Measurements from ENCODE around the gene ZNF674. TPM values are rescaled to one million over a fixed set of nuclear protein-coding genes. Genes with fewer than 3 reads are reported as not detected.
"Not testable (repeated sequence)": the region's sequence is repeated elsewhere in the genome, so short reads cannot be mapped to it uniquely, and the experiment has no call there.

Gene ZNF674
- total and polyA plus RNA-seq, 9 of the 15 experiments (the other 6 are each of a cell fraction or from before 2014, with no cell fraction given) = 1.2 to 4.7 (median 2.6) TPM

DNA sequence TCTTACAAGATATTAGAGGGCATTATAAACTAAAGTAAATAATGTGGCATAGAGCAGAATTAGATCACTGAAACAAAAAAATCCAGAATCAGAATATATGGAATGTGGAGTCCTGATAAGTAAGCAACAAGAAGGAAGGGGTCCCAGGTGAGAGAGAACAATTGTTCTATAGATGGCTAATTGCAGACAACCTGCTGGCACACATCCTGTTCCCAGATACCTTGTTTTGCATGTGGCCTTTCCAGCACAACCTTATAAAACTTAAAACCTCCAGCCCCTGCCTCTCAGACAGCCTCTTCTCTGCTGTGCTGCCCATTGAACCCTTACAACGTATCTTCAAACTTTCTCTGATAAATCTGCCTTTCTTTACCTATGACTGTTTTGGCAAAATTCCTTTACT lies 4.7 kb upstream of the ZNF674 start (continued):
- no peak for TF ChIP-seq ETV5 (CRISPR knock-in tag; IDR thresholded peaks at IDR 0.05; ENCODE audit: low read depth)
- TF ChIP-seq, protein P1, sequence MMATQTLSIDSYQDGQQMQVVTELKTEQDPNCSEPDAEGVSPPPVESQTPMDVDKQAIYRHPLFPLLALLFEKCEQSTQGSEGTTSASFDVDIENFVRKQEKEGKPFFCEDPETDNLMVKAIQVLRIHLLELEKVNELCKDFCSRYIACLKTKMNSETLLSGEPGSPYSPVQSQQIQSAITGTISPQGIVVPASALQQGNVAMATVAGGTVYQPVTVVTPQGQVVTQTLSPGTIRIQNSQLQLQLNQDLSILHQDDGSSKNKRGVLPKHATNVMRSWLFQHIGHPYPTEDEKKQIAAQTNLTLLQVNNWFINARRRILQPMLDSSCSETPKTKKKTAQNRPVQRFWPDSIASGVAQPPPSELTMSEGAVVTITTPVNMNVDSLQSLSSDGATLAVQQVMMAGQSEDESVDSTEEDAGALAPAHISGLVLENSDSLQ (IDR thresholded peaks at IDR 0.05) = no peak
- TF ChIP-seq, protein P2, sequence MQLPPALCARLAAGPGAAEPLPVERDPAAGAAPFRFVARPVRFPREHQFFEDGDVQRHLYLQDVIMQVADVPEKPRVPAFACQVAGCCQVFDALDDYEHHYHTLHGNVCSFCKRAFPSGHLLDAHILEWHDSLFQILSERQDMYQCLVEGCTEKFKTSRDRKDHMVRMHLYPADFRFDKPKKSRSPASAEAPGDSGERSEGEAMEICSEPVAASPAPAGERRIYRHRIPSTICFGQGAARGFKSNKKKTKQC (CRISPR knock-in tag; IDR thresholded peaks at IDR 0.05) = no peak

DNA sequence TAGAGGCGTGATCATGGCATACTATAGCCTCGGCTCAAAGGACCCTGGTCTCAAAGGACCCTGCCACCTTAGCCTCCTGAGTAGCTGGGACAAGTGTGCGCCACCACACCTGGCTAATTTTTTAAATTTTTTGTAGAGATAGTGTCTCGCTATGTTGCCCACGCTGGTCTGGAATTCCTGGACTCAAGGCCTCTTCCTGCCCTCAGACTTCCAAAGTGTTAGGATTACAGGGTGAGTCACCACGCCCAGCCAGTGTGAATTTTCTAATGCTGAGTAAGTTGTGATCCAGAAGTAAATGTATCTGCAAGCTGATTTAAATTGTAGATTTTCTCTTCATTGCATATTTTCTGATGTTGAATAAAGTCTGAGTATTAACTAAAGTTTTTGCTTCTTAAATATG lies 2.6 kb upstream of the ZNF674 start:
- H3K4me2 ChIP-seq (ENCODE audit: insufficient read depth, low read length) = no peak overlapping the region
- WGBS (ENCODE audit: insufficient coverage, low coverage, missing lambda C conversion rate) = 88% methylated on average over 5 of the region's 6 CpGs
- no peaks in the 10 kb centered on the region; a peak in 2 of 5 replicates for H3K4me1 ChIP-seq (replicated peaks in 1 of 2; ENCODE audit: control insufficient read depth in 2 of 2, insufficient read depth in 2 of 2, low read length in 2 of 2)
- H3K9ac ChIP-seq (ENCODE audit: insufficient read depth in 1 of 2, low read depth in 2 of 2, low read length in 2 of 2) = no peak overlapping the region
- BruUV-seq (replicated peaks) = no TSS peak
- peaks cover 19% of the 10 kb centered on the region for H3K36me3 ChIP-seq (ENCODE audit: control insufficient read depth, insufficient read depth, low read length)
- H3K27me3 ChIP-seq (ENCODE audit: control insufficient read depth in 2 of 2, insufficient read depth in 2 of 2, low read length in 2 of 2) = no peaks in the 10 kb centered on the region
- no peak overlapping the region for H2AFZ ChIP-seq (ENCODE audit: low read depth, low read length)
- ATAC-seq (no peak), DNase-seq (ENCODE audit: extremely low read depth in 1 of 4, low spot score in 3 of 4) (no peak), FAIRE-seq (no peak)
- in situ Hi-C loops (cut with MboI) = no loop called here
- CTCF ChIA-PET (ENCODE audit: low intra/inter-chr PET ratio) = no interaction called here
- intact Hi-C loops (cut with micrococcal nuclease) = loop anchor here (5.0 kb wide), 1 partner anchor 139 kb away; no protein-coding TSS in a partner anchor
- H3K4me3 ChIP-seq = no peak overlapping the region
- no peaks in the 10 kb centered on the region for H3K9me3 ChIP-seq (replicated peaks; ENCODE audit: control insufficient read depth, insufficient read depth, low read depth, low read length)
- H3K9me1 ChIP-seq (ENCODE audit: control insufficient read depth, insufficient read depth, low read length) = no peaks in the 10 kb centered on the region
- TF ChIP-seq SLC30A9 (CRISPR knock-in tag; IDR thresholded peaks at IDR 0.05) (no peak), POLR2G (IDR thresholded peaks at IDR 0.05; ENCODE audit: low read depth, low read length) (no peak), TAF1 (IDR thresholded peaks at IDR 0.05; ENCODE audit: control insufficient read depth, extremely low read depth, insufficient read depth, low read length, severe bottlenecking) (no peak), HOXB6 (CRISPR knock-in tag; IDR thresholded peaks at IDR 0.05; ENCODE audit: borderline replicate concordance) (no peak), IFI16 (CRISPR knock-in tag; IDR thresholded peaks at IDR 0.05) (no peak), ZNF76 (CRISPR knock-in tag; IDR thresholded peaks at IDR 0.05; ENCODE audit: borderline replicate concordance) (no peak)
- peaks cover 32% of the 10 kb centered on the region for H3K79me2 ChIP-seq (ENCODE audit: control insufficient read depth, insufficient read depth, low read length)
- H4K20me1 ChIP-seq (replicated peaks; ENCODE audit: control insufficient read depth, insufficient read depth, low read length) = no peaks in the 10 kb centered on the region
- H3K27ac ChIP-seq (ENCODE audit: extremely low read depth, low read depth, low read length) = no peak overlapping the region
- POLR2A ChIA-PET = no interaction called here

DNA sequence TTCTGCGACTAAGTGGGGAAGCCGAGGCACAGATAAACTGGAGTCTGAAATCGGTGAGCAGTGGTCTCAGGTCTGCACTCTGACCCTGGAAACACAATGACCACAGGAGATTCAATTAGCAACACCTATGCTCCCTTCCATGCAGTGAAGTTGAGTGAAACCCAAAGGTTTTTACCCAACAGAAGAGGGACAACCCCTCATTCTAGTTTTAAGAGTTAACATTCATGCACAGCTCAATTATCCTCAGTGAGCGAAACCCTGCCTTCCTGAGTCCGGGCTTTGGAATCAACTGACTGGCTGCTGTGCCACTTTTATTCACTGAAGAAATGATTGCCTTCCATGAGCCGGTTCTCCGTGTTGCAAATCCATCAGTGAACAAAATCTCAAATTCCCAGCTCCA lies 694 bp downstream of the ZNF674 start:
- FAIRE-seq; H3K9me3 ChIP-seq (replicated peaks; ENCODE audit: control insufficient read depth, insufficient read depth, low read depth, low read length); ATAC-seq; H4K20me1 ChIP-seq (replicated peaks; ENCODE audit: control insufficient read depth, insufficient read depth, low read length); DNase-seq (ENCODE audit: extremely low read depth in 1 of 4, low spot score in 3 of 4); CTCF ChIA-PET (ENCODE audit: low intra/inter-chr PET ratio); H3K9me1 ChIP-seq (ENCODE audit: control insufficient read depth, insufficient read depth, low read length); POLR2A ChIA-PET; H3K4me1 ChIP-seq (replicated peaks in 1 of 2; ENCODE audit: control insufficient read depth in 2 of 2, insufficient read depth in 2 of 2, low read length in 2 of 2); intact Hi-C loops (cut with micrococcal nuclease); H3K27me3 ChIP-seq (ENCODE audit: control insufficient read depth in 2 of 2, insufficient read depth in 2 of 2, low read length in 2 of 2); BruUV-seq (replicated peaks); in situ Hi-C loops (cut with MboI): not testable (repeated sequence)
- Histone ChIP-seq H3K79me2 (ENCODE audit: control insufficient read depth, insufficient read depth, low read length) (peaks cover 32% of the 10 kb centered on the region), H3K4me2 (ENCODE audit: insufficient read depth, low read length) (peak overlapping the region; percentile 82), H3K36me3 (ENCODE audit: control insufficient read depth, insufficient read depth, low read length) (peaks cover 19% of the 10 kb centered on the region), H2AFZ (ENCODE audit: low read depth, low read length) (peak overlapping the region; percentile 83), H3K27ac (ENCODE audit: extremely low read depth, low read depth, low read length) (peak overlapping the region; percentile 74), H3K9ac (ENCODE audit: insufficient read depth in 1 of 2, low read depth in 2 of 2, low read length in 2 of 2) (peak overlapping the region; percentile 94 to 95; a peak in 3 of 4 replicates), H3K4me3 (peak overlapping the region; percentile 83)
- WGBS (ENCODE audit: insufficient coverage, low coverage, missing lambda C conversion rate) = 18% methylated on average over 6 of the region's 7 CpGs

All from K562 (cell line).